ENCODE data around the gene PSME2. TPM values are rescaled to one million over a fixed set of nuclear protein-coding genes. Genes with fewer than 3 reads are reported as not detected.

The PSME2 gene
- total RNA-seq, 1 donor from 2014 or later = 125 TPM

Small RNAs within 50 kb of the gene (microRNA-seq; reads per million reads assigned to microRNA genes)
- not detected for gene MIR7703

Other genes starting within 250 kb of the PSME2 start
- 17.4 and 19.7 TPM in 2 replicates for gene DHRS4, start 192.8 kb downstream of the PSME2 start, total RNA-seq
- gene DHRS4L2, start 157.7 kb downstream of the PSME2 start, total RNA-seq = 15.1 and 17.1 TPM in 2 replicates
- gene CARMIL3, start 94.6 kb downstream of the PSME2 start, total RNA-seq = 9.3 and 9.4 TPM in 2 replicates
- not detected in 2 replicates for gene CPNE6, start 75.0 kb downstream of the PSME2 start, total RNA-seq
- gene PCK2, start 52.3 kb downstream of the PSME2 start, total RNA-seq = 26.1 and 26.7 TPM in 2 replicates
- 52.5 and 53.9 TPM in 2 replicates for gene DCAF11, start 31.8 kb downstream of the PSME2 start, total RNA-seq
- gene NRL, start 31.7 kb downstream of the PSME2 start, total RNA-seq = 1.2 and 2.3 TPM in 2 replicates
- 0.42 and 0.66 TPM in 2 replicates for gene FITM1, start 16.0 kb downstream of the PSME2 start, total RNA-seq
- 81.4 and 88.5 TPM in 2 replicates for gene PSME1, start 10.4 kb downstream of the PSME2 start, total RNA-seq
- 28.3 and 30.3 TPM in 2 replicates for gene EMC9, start 5.0 kb downstream of the PSME2 start, total RNA-seq
- gene RNF31, start 888 bp upstream of the PSME2 start, total RNA-seq = 65.5 and 82.2 TPM in 2 replicates
- 22.9 and 23.0 TPM in 2 replicates for gene IRF9, start 14.7 kb upstream of the PSME2 start, total RNA-seq
- 160 and 163 TPM in 2 replicates for gene REC8, start 25.5 kb upstream of the PSME2 start, total RNA-seq
- gene IPO4, start 42.2 kb upstream of the PSME2 start, total RNA-seq = 88.3 and 88.7 TPM in 2 replicates
- gene TM9SF1, start 48.8 kb upstream of the PSME2 start, total RNA-seq = 45.6 and 47.4 TPM in 2 replicates
- 0.47 and 0.48 TPM in 2 replicates for gene TSSK4, start 59.1 kb upstream of the PSME2 start, total RNA-seq
- gene CHMP4A, start 66.9 kb upstream of the PSME2 start, total RNA-seq = 42.2 and 44.7 TPM in 2 replicates
- 19.0 and 25.9 TPM in 2 replicates for gene MDP1, start 69.5 kb upstream of the PSME2 start, total RNA-seq
- gene NEDD8, start 85.8 kb upstream of the PSME2 start, total RNA-seq = 191 and 208 TPM in 2 replicates
- 64.0 and 66.2 TPM in 2 replicates for gene GMPR2, start 86.3 kb upstream of the PSME2 start, total RNA-seq
- gene TINF2, start 96.0 kb upstream of the PSME2 start, total RNA-seq = 63.4 and 66.7 TPM in 2 replicates
- gene TGM1, start 116.6 kb upstream of the PSME2 start, total RNA-seq = 4.5 and 6.4 TPM in 2 replicates
- 22.8 and 25.4 TPM in 2 replicates for gene RABGGTA, start 125.0 kb upstream of the PSME2 start, total RNA-seq
- 17.2 and 19.1 TPM in 2 replicates for gene DHRS1, start 153.2 kb upstream of the PSME2 start, total RNA-seq
- gene NOP9, start 153.2 kb upstream of the PSME2 start, total RNA-seq = 34.5 and 34.8 TPM in 2 replicates
- not detected in 2 replicates for gene CIDEB, start 161.4 kb upstream of the PSME2 start, total RNA-seq
- gene LTB4R2, start 163.5 kb upstream of the PSME2 start, total RNA-seq = 7.9 and 9.4 TPM in 2 replicates
- gene LTB4R, start 164.9 kb upstream of the PSME2 start, total RNA-seq = 4.7 and 5.3 TPM in 2 replicates
- 0.49 TPM in 1 of 2 replicates, not detected in the other for gene ADCY4, start 188.5 kb upstream of the PSME2 start, total RNA-seq
- not detected in 2 replicates for gene RIPK3, start 193.4 kb upstream of the PSME2 start, total RNA-seq
- 44.3 and 47.8 TPM in 2 replicates for gene NFATC4, start 221.6 kb upstream of the PSME2 start, total RNA-seq

All from neural crest cell (in vitro differentiated cells).